ENCODE results near the gene BTAF1. TPM values are rescaled to one million over a fixed set of nuclear protein-coding genes. Genes with fewer than 3 reads are reported as not detected.

BTAF1 gene
- total RNA-seq, 1 experiment from 2014 or later = 42.3 TPM

DNA sequence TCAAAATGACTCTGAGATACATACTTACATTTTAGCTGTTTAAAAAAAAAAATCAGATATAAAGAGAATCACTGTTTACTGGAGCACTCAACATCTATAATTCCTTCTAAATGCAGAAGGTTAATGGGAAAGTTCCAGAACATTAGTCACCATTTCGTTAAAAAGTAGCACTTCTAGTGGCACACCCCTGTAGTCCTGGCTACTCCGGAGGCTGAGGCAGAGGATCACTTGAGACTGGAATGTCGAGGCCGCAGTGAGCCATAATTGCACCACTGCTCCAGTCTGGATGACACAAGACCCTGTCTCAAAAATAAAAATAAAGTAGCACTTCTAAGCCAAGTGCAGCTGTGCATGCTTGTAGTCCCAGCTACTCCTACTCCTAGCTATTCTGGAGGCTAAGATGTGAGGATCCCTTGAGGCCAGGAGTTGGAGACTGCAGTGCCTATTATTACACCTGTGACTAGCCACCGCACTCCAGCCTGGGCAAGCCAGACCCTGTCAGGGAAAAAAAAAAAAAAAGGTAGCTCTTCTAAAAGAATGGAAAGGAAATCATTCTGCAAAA is 16.5 kb upstream of the BTAF1 start:
- DNase-seq (ENCODE audit: low spot score) = no peak
- Histone ChIP-seq H3K27ac (ENCODE audit: low read depth, low read length, poor library complexity, severe bottlenecking) (no peak overlapping the region), H3K4me1 (ENCODE audit: insufficient read depth, low read length, poor library complexity, severe bottlenecking) (peaks cover 15% of the 10 kb centered on the region), H3K4me3 (ENCODE audit: low read depth, low read length, poor library complexity, severe bottlenecking) (no peak overlapping the region), H3K9me3 (ENCODE audit: low read depth, low read length, poor library complexity, severe bottlenecking) (no peaks in the 10 kb centered on the region), H3K36me3 (ENCODE audit: insufficient read depth, low read length, poor library complexity, severe bottlenecking) (no peaks in the 10 kb centered on the region), H3K27me3 (replicated peaks; ENCODE audit: insufficient read depth, low read depth, low read length, poor library complexity) (no peaks in the 10 kb centered on the region)
- no peak for TF ChIP-seq CTCF (conservative IDR thresholded peaks at IDR 0.05; ENCODE audit: low read depth, low read length)
- no peak for TF ChIP-seq EZH2 (IDR thresholded peaks at IDR 0.05; ENCODE audit: borderline replicate concordance, low read depth, low read length, poor library complexity, severe bottlenecking)
- intact Hi-C loops (cut with micrococcal nuclease; ENCODE audit: unreplicated experiment) = loop anchor here (10.0 kb wide), 1 partner anchor 492 kb away; the partner anchor contains the start of gene HECTD2
- BruUV-seq (replicated peaks) = no TSS peak
- POLR2A ChIA-PET (ENCODE audit: low non-redundant PET) = no interaction called here
- CTCF ChIA-PET = interaction anchor here (0.6 kb wide), 1 partner anchor 275 kb away, joined by 4 read pairs; no protein-coding TSS in a partner anchor

- BruUV-seq (replicated peaks) = no TSS peak
- peak; percentile 48 for DNase-seq (ENCODE audit: low spot score)
- intact Hi-C loops (cut with micrococcal nuclease; ENCODE audit: unreplicated experiment) = loop anchor here (10.0 kb wide), 1 partner anchor 493 kb away; the partner anchor contains the start of gene HECTD2
- H3K4me1 ChIP-seq (ENCODE audit: insufficient read depth, low read length, poor library complexity, severe bottlenecking) = peaks cover 15% of the 10 kb centered on the region
- peak overlapping the region; percentile 82 for H3K4me3 ChIP-seq (ENCODE audit: low read depth, low read length, poor library complexity, severe bottlenecking)
- no peaks in the 10 kb centered on the region for H3K9me3 ChIP-seq (ENCODE audit: low read depth, low read length, poor library complexity, severe bottlenecking)
- no peaks in the 10 kb centered on the region for H3K27me3 ChIP-seq (replicated peaks; ENCODE audit: insufficient read depth, low read depth, low read length, poor library complexity)
- peak overlapping the region; percentile 66 for H3K27ac ChIP-seq (ENCODE audit: low read depth, low read length, poor library complexity, severe bottlenecking)
- TF ChIP-seq CTCF (conservative IDR thresholded peaks at IDR 0.05; ENCODE audit: low read depth, low read length) (no peak), EZH2 (IDR thresholded peaks at IDR 0.05; ENCODE audit: borderline replicate concordance, low read depth, low read length, poor library complexity, severe bottlenecking) (no peak)
- no peaks in the 10 kb centered on the region for H3K36me3 ChIP-seq (ENCODE audit: insufficient read depth, low read length, poor library complexity, severe bottlenecking)
- ChIA-PET CTCF (no interaction called here), POLR2A (ENCODE audit: low non-redundant PET) (no interaction called here)
These were observed 15.6 kb upstream of the BTAF1 start for GRCh38 chr10:91907914-91908336.

- no peaks in the 10 kb centered on the region for H3K36me3 ChIP-seq (ENCODE audit: insufficient read depth, low read length, poor library complexity, severe bottlenecking)
- no peaks in the 10 kb centered on the region for H3K9me3 ChIP-seq (ENCODE audit: low read depth, low read length, poor library complexity, severe bottlenecking)
- peaks cover 15% of the 10 kb centered on the region for H3K4me1 ChIP-seq (ENCODE audit: insufficient read depth, low read length, poor library complexity, severe bottlenecking)
- intact Hi-C loops (cut with micrococcal nuclease; ENCODE audit: unreplicated experiment) = loop anchor here (10.0 kb wide), 1 partner anchor 494 kb away; the partner anchor contains the start of gene HECTD2
- POLR2A ChIA-PET (ENCODE audit: low non-redundant PET) = interaction anchor here (0.6 kb wide), 1 partner anchor 13 kb away, joined by 4 read pairs; no protein-coding TSS in a partner anchor
- BruUV-seq (replicated peaks) = no TSS peak
- no peaks in the 10 kb centered on the region for H3K27me3 ChIP-seq (replicated peaks; ENCODE audit: insufficient read depth, low read depth, low read length, poor library complexity)
- TF ChIP-seq CTCF (conservative IDR thresholded peaks at IDR 0.05; ENCODE audit: low read depth, low read length) (peak; percentile 75), EZH2 (IDR thresholded peaks at IDR 0.05; ENCODE audit: borderline replicate concordance, low read depth, low read length, poor library complexity, severe bottlenecking) (no peak)
- peak; percentile 91 for DNase-seq (ENCODE audit: low spot score)
- CTCF ChIA-PET = interaction anchor here (0.8 to 1.2 kb wide), 3 partner anchors 150 to 610 kb away, joined by 3 to 5 read pairs (median 3); no protein-coding TSS in a partner anchor
- H3K4me3 ChIP-seq (ENCODE audit: low read depth, low read length, poor library complexity, severe bottlenecking) = peak overlapping the region; percentile 82
- H3K27ac ChIP-seq (ENCODE audit: low read depth, low read length, poor library complexity, severe bottlenecking) = peak overlapping the region; percentile 66
These were observed 15.0 kb upstream of the BTAF1 start for GRCh38 chr10:91908337-91909116.
